Effector memory CD4-positive, alpha-beta T cell (primary cell): ENCODE results near the gene CORO7.
"Not testable (repeated sequence)": the region's sequence is repeated elsewhere in the genome, so short reads cannot be mapped to it uniquely, and the experiment has no call there.

ENCODE experiments used
- DNase-seq, 3 donors: peaks; one replicate each; pipeline ENCODE4 v3.0.0-alpha.2; 2020
- H3K27ac ChIP-seq: 2 replicates; pipeline ENCODE4 v1.7.0; 2013; ENCODE audit warnings: mild to moderate bottlenecking, low read length, moderate library complexity; ENCODE audit not compliant: insufficient read depth, poor library complexity, severe bottlenecking
- H3K27me3 ChIP-seq: replicated peaks from 2 replicates; pipeline ENCODE4 v1.7.0; 2013; ENCODE audit warnings: mild to moderate bottlenecking, low read length; ENCODE audit not compliant: insufficient read depth, control insufficient read depth, poor library complexity, severe bottlenecking
- H3K36me3 ChIP-seq: 2 replicates; pipeline ENCODE4 v1.7.0; 2013; ENCODE audit warnings: mild to moderate bottlenecking, low read length, moderate library complexity; ENCODE audit not compliant: control insufficient read depth, insufficient read depth
- H3K4me1 ChIP-seq: 2 replicates; pipeline ENCODE4 v1.7.0; 2013; ENCODE audit warnings: low read length, mild to moderate bottlenecking; ENCODE audit not compliant: control insufficient read depth, insufficient read depth, poor library complexity, severe bottlenecking
- H3K4me3 ChIP-seq: 2 replicates; pipeline ENCODE4 v1.7.0; 2013; ENCODE audit warnings: low read length, low read depth, mild to moderate bottlenecking; ENCODE audit not compliant: insufficient read depth, poor library complexity, severe bottlenecking
- H3K9me3 ChIP-seq: 2 replicates; pipeline ENCODE4 v1.7.0; 2013; ENCODE audit warnings: mild to moderate bottlenecking, low read length, moderate library complexity; ENCODE audit not compliant: control insufficient read depth

Gene CORO7

DNA sequence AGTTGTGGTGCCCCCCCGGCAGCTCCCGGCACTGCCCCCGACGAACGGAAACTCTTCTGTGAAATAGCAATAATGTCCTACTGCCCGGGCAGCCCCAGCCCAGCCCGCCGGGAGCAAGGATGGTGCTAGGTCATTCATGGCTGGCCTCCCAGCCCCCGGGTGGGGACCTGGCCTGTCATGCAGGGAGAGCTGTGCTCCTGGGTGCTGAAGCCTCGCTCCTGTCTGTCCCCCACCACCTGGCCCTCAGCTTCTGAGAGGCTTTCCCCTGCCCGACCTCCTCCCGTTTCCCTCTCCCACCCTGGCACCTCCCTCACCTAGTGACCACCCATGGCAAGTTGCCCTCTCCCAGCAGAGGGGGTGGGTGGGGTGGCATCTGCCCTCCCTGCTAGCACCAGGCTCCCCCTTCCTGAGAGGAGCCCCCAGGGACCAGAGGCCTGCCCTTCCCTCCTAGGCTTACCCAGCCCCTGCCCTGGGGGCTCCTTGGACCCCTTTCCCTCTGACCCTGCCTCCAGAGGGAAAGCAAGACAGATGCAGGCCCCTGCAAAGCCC is 78.8 kb downstream of the CORO7 start:
- no peak overlapping the region for H3K27ac ChIP-seq
- H3K4me1 ChIP-seq = no peaks in the 10 kb centered on the region
- no peaks in the 10 kb centered on the region for H3K27me3 ChIP-seq
- no peaks in the 10 kb centered on the region for H3K9me3 ChIP-seq
- peaks cover 19% of the 10 kb centered on the region for H3K36me3 ChIP-seq
- H3K4me3 ChIP-seq = no peak overlapping the region
- DNase-seq = no peak

DNA sequence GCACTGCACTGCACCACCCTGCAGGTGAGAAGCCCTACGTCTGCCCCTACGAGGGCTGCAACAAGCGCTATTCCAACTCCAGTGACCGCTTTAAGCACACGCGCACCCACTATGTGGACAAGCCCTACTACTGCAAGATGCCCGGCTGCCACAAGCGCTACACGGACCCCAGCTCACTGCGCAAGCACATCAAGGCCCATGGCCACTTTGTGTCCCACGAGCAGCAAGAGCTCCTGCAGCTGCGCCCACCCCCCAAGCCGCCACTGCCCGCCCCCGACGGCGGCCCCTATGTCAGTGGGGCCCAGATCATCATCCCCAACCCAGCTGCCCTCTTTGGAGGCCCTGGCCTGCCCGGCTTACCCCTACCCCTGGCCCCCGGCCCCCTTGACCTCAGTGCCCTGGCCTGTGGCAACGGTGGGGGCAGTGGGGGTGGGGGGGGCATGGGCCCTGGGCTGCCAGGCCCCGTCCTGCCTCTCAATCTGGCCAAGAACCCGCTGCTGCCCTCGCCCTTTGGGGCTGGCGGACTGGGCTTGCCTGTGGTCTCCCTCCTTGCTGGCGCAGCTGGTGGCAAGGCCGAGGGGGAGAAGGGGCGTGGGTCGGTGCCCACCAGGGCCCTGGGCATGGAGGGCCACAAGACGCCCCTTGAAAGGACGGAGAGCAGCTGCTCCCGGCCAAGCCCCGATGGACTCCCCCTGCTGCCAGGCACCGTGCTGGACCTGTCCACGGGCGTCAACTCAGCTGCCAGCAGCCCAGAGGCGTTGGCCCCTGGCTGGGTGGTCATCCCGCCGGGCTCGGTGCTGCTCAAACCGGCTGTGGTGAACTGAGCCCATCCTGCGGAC is 79.5 kb downstream of the CORO7 start:
- H3K4me1 ChIP-seq = no peaks in the 10 kb centered on the region
- no peaks in the 10 kb centered on the region for H3K9me3 ChIP-seq
- no peak for DNase-seq
- H3K27me3 ChIP-seq = no peaks in the 10 kb centered on the region
- H3K4me3 ChIP-seq = no peak overlapping the region
- H3K36me3 ChIP-seq = peaks cover 19% of the 10 kb centered on the region
- no peak overlapping the region for H3K27ac ChIP-seq

DNA sequence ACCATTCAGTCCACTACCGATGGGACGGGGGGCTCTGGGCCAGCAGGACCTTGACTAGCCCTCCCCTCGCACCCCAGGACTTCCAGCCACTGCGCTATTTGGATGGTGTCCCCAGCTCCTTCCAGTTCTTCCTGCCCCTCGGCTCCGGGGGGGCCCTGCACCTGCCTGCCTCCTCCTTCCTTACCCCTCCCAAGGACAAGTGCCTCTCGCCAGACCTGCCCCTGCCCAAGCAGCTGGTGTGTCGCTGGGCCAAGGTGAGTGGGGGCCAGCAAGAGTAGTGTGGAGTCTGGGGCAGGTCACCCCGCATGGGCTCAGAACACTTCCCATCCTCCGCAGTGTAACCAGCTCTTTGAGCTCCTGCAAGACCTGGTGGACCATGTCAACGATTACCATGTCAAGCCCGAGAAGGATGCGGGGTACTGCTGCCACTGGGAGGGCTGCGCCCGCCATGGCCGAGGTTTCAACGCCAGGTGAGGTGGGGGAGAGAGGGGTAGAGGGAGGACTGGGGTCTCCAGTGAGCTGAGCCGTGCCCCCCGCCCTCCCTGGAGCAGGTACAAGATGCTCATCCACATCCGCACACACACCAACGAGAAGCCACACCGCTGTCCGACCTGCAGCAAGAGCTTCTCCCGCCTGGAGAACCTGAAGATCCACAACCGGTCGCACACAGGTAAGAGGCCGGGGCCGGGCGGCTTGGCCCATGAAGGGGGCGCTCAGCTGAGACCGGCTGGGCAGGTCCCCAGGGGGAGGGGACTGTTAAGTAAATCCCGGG is 81.5 kb downstream of the CORO7 start:
- DNase-seq = no peak
- no peaks in the 10 kb centered on the region for H3K9me3 ChIP-seq
- no peaks in the 10 kb centered on the region for H3K4me1 ChIP-seq
- no peak overlapping the region for H3K27ac ChIP-seq
- H3K4me3 ChIP-seq = no peak overlapping the region
- peaks cover 12% of the 10 kb centered on the region for H3K36me3 ChIP-seq
- H3K27me3 ChIP-seq = no peaks in the 10 kb centered on the region

DNA sequence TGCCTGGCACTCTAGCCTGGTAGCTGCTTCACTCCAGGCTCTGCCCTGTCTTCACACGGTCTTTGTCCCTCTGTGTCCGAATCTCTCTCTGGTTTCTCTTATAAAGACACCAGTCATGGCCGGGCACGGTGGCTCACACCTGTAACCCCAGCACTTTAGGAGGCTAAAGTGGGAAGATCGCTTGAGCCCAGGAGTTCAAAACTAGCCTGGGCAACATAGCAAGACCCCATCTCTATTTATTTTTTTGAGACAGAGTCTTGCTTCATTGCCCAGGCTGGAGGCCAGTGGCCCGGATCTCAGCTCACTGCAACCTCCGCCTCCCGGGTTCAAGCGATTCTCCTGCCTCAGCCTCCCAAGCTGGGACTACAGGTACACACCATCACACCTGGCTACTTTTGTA is 82.7 kb downstream of the CORO7 start:
- not testable (repeated sequence) for DNase-seq, H3K27ac ChIP-seq, H3K4me3 ChIP-seq, H3K27me3 ChIP-seq, H3K36me3 ChIP-seq, H3K9me3 ChIP-seq, H3K4me1 ChIP-seq

DNA sequence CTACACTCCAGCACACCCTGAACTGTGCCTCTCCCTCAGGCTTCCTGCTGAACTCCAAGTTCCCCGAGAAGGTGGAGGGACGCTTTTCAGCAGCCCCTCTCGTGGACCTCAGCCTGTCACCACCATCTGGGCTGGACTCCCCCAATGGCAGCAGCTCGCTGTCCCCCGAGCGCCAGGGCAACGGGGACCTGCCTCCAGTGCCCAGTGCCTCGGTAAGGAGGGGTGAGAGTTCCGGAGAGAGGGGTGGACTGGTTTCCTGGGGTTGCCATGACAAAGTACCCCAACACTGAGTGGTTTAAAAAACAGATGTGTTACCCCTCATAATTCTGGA is 83.1 kb downstream of the CORO7 start:
- Histone ChIP-seq H3K4me1 (peaks cover 3% of the 10 kb centered on the region), H3K4me3 (no peak overlapping the region), H3K27me3 (no peaks in the 10 kb centered on the region), H3K36me3 (no peaks in the 10 kb centered on the region), H3K27ac (no peak overlapping the region), H3K9me3 (no peaks in the 10 kb centered on the region)
- DNase-seq = no peak

DNA sequence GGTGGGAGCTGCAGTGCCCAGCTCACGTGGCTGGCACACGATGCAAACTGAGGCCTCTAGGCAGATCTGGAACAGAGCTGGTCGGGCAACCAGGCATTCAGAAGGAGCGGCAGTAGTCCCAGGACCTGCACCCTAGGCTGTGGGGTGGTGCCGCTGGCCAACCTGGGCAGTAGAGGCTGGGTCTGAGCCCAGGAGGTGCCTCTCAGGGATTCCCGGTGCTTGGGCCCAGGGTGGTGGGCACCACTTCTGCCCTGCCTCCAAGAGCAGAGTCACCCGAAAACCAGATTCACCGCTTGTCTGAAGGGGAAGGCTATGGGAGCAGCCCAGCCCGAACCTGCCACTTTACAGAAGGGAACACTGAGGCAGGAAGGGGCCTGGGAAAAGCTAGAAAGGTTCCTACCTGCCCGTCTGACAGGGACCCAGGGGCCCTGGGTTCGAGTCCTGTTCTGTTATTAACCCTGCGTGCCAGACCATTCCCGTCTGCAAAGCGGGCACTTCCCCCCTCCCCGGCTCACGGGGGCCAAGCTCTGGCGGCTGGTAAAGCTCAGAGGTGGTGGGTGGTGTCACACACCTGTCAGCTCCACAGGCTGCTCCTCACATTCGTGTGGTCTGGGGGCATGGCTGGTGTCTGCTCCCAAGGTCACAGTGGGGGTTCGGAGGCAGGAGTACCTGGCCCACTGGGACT is 83.6 kb downstream of the CORO7 start:
- H3K9me3 ChIP-seq = no peaks in the 10 kb centered on the region
- DNase-seq = no peak
- H3K27ac ChIP-seq = no peak overlapping the region
- no peaks in the 10 kb centered on the region for H3K27me3 ChIP-seq
- no peaks in the 10 kb centered on the region for H3K36me3 ChIP-seq
- H3K4me1 ChIP-seq = peaks cover 8% of the 10 kb centered on the region
- H3K4me3 ChIP-seq = no peak overlapping the region

DNA sequence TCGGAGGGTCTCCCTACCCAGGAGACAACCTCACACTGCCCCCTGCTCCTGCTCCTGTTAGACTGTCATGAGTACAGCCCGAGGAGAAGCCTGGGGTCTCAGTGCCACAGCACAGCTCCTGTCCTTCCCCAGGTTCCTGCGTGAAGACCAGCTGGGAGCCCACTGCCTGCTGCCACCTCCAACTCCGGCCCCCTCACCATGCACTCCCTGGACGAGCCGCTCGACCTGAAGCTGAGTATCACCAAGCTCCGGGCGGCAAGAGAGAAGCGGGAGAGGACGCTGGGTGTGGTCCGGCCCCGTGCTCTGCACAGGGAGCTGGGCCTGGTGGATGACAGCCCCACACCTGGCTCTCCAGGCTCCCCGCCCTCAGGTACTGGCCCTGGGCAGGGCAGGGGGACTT is 84.3 kb downstream of the CORO7 start:
- Histone ChIP-seq H3K27me3 (no peaks in the 10 kb centered on the region), H3K9me3 (no peaks in the 10 kb centered on the region), H3K36me3 (no peaks in the 10 kb centered on the region), H3K4me1 (peaks cover 10% of the 10 kb centered on the region), H3K4me3 (no peak overlapping the region), H3K27ac (no peak overlapping the region)
- no peak for DNase-seq

DNA sequence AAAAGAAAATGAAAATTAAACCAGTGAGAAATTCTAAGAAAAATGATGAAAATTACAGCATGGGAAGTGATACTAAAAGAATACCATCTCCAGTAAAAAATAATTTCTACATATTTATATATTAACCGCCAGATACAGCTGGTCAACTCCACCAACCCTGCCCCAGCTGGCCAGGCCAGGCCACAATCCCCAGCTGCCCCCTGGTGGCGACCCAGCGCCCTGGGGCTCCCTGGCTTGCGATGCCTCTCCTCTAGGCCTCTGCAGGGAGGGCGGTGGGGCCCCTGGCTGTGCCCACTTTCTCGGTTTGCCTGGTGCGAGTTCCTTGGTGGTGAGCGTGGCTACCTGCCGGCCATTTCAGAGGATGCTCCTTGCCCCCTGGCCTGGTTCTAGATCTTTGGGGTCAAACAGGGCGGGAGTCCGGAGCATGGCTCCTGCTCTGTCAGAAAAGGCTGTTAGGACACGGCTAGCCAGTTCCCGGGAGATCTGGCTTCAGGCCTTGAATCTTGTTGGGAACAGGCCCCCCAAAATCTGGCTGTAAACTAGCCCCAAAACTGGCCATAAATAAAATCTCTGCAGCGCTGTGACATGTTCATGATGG is 86.0 kb downstream of the CORO7 start:
- H3K4me3 ChIP-seq = no peak overlapping the region
- no peak overlapping the region for H3K27ac ChIP-seq
- H3K27me3 ChIP-seq = no peaks in the 10 kb centered on the region
- peaks cover 10% of the 10 kb centered on the region for H3K4me1 ChIP-seq
- peak; percentile 46 to 59 (median 54) for DNase-seq
- H3K9me3 ChIP-seq = no peaks in the 10 kb centered on the region
- no peaks in the 10 kb centered on the region for H3K36me3 ChIP-seq

DNA sequence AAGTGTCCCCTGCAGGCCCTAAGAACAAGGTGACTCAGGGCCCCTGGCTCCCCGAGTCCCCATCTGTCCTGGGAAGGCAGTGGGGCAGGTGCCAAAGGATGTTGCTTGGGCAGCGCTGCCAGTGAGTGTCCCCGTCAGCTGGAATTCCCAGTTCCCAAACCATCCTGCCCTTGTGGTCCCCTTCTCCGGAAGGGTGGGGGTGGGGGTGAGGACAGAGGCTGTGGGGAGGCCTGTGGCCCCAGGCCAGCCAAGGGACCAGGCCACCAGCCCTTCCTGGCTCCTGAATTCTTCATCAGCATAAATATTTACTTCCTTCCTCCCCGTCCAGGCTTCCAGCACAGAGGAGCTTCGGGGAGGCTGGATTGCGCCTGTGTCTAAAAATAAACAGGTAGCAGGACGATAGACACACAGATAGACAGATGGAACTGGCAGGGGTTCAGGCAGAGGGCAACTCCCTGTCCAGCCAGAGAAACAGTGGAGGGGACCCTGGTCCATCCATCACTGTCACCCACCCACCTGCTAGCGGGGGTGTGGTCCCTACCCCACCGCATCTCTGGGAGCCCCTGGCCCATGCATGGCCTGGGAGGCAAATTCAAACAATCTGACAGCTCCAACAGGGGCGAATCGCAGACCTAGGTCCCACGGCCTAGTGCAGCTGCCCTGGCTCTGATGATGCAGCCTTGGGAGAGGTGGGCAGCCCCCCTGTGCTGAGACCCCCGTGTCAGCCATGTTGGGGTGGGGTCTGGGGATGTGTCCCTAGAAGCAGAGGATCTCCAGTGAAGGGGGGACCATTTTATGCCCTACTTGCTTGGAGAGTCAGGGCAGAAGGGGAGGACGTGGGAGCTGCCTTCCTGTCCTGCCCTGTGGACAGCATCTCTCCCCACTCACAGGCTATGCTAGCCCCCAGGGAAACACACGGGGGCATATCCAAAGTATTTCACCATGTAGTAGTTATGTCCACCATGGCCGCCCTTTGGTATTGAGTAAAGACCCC is 87.3 kb downstream of the CORO7 start:
- Histone ChIP-seq H3K27ac (no peak overlapping the region), H3K4me3 (no peak overlapping the region)
- DNase-seq = no peak

More for the DNA sequence above, 87.3 kb downstream of the CORO7 start:
- H3K27me3 ChIP-seq = no peaks in the 10 kb centered on the region
- no peaks in the 10 kb centered on the region for H3K36me3 ChIP-seq
- peaks cover 10% of the 10 kb centered on the region for H3K4me1 ChIP-seq
- H3K9me3 ChIP-seq = no peaks in the 10 kb centered on the region
